Loucy (cell line): ENCODE results near the gene ADAMTS16.

ENCODE experiments used
- H2AFZ ChIP-seq: fragments of 200-600 bp; sonication (generic); 2 replicates; pipeline ENCODE4 v1.6.0; 2016; ENCODE audit warnings: antibody characterized with exemption, mild to moderate bottlenecking, low read length, moderate library complexity
- H3F3A ChIP-seq: fragments of 200-600 bp; 2 replicates; pipeline ENCODE4 v1.6.0; 2016; ENCODE audit warnings: antibody characterized with exemption, low read depth, mild to moderate bottlenecking
- H3K27me3 ChIP-seq: fragments of 200-600 bp; sonication (generic); 2 replicates; pipeline ENCODE4 v1.6.1; 2014; ENCODE audit warnings: low read length, mild to moderate bottlenecking; ENCODE audit not compliant: insufficient read depth, poor library complexity, severe bottlenecking
- H3K36me3 ChIP-seq: fragments of 200-600 bp; sonication (generic); 2 replicates; pipeline ENCODE4 v1.6.1; 2016; ENCODE audit warnings: low read length; ENCODE audit not compliant: insufficient read depth
- H3K4me1 ChIP-seq: fragments of 200-600 bp; sonication (generic); 2 replicates; pipeline ENCODE4 v1.5.1; 2014; ENCODE audit warnings: low read length, mild to moderate bottlenecking; ENCODE audit not compliant: insufficient read depth, poor library complexity, severe bottlenecking
- H3K4me2 ChIP-seq: fragments of 200-600 bp; sonication (generic); 2 replicates; pipeline ENCODE4 v1.6.0; 2014; ENCODE audit warnings: antibody characterized with exemption, low read length, low read depth, mild to moderate bottlenecking; ENCODE audit not compliant: poor library complexity, severe bottlenecking
- H3K4me3 ChIP-seq: fragments of 200-600 bp; sonication (generic); 2 replicates; pipeline ENCODE4 v1.5.1; 2014; ENCODE audit warnings: low read length, mild to moderate bottlenecking, mixed read lengths; ENCODE audit not compliant: poor library complexity, severe bottlenecking
- H3K79me2 ChIP-seq: fragments of 200-600 bp; sonication (generic); 2 replicates; pipeline ENCODE4 v1.6.1; 2014; ENCODE audit warnings: low read length; ENCODE audit not compliant: insufficient read depth
- H3K9ac ChIP-seq: fragments of 200-600 bp; sonication (generic); 2 replicates; pipeline ENCODE4 v1.6.0; 2014; ENCODE audit warnings: mild to moderate bottlenecking, low read depth, low read length, moderate library complexity; ENCODE audit not compliant: poor library complexity, severe bottlenecking
- H3K9me2 ChIP-seq: fragments of 200-600 bp; sonication (generic); replicated peaks from 2 replicates; pipeline ENCODE4 v1.6.1; 2016; ENCODE audit warnings: low read depth, low read length, mixed read lengths
- H3K9me3 ChIP-seq: fragments of 200-600 bp; sonication (generic); 2 replicates; pipeline ENCODE4 v1.6.1; 2014; ENCODE audit warnings: mild to moderate bottlenecking, antibody characterized with exemption, low read length, low read depth; ENCODE audit not compliant: insufficient read depth
- H4K20me1 ChIP-seq: fragments of 200-600 bp; sonication (generic); 2 replicates; pipeline ENCODE4 v1.6.0; 2014; ENCODE audit warnings: antibody characterized with exemption, low read length, mild to moderate bottlenecking; ENCODE audit not compliant: insufficient read depth, poor library complexity, severe bottlenecking
- EZH2phosphoT487 ChIP-seq: fragments of 200-600 bp; IDR thresholded peaks from 2 replicates; pipeline ENCODE4 v1.6.1; 2018; ENCODE audit warnings: antibody characterized with exemption, mild to moderate bottlenecking, moderate library complexity, borderline replicate concordance
- TF ChIP-seq, protein P1 (sequence below): fragments of 200-600 bp; sonication (generic); conservative IDR thresholded peaks from 2 replicates; pipeline ENCODE4 v1.5.1; 2014; ENCODE audit warnings: mild to moderate bottlenecking, antibody characterized with exemption, low read length

ADAMTS16 gene

DNA sequence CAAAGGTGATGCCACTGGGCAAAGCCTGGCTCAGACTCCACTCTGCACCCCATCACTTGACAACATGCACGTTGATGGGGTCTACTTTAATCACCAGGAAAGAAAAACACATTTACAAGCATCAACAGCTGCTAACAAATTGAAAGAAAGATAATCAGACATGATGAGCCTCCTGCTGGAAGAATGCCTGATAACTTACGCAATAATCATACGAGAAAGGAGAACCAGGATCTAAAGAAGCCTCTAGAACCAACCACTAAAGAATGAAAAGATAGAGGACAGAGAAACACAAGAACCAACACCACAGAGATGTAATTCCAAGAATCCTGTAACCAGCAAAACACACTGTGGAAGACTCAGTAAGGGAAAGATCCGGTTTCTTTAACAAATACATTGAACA is 162.1 kb downstream of the ADAMTS16 start:
- Histone ChIP-seq H3K4me2 (no peak overlapping the region), H3K79me2 (no peaks in the 10 kb centered on the region), H3K36me3 (no peaks in the 10 kb centered on the region), H3K9me2 (no peaks in the 10 kb centered on the region), H3K27me3 (no peaks in the 10 kb centered on the region), H3K4me3 (no peak overlapping the region), H3F3A (no peaks in the 10 kb centered on the region), H3K9me3 (no peaks in the 10 kb centered on the region), H4K20me1 (no peaks in the 10 kb centered on the region), H2AFZ (no peak overlapping the region), H3K4me1 (no peaks in the 10 kb centered on the region), H3K9ac (no peak overlapping the region)
- TF ChIP-seq EZH2phosphoT487 = no peak

DNA sequence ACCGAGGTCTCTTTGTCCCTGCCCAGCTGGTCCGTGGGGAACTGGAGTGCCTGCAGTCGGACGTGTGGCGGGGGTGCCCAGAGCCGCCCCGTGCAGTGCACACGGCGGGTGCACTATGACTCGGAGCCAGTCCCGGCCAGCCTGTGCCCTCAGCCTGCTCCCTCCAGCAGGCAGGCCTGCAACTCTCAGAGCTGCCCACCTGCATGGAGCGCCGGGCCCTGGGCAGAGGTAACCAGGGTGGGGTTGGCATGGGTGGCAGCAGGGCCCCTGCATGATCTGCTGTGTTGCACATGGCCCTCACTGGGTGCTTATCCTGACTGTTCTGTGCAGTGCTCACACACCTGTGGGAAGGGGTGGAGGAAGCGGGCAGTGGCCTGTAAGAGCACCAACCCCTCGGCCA is 163.1 kb downstream of the ADAMTS16 start:
- Histone ChIP-seq H3K4me2 (no peak overlapping the region), H3F3A (no peaks in the 10 kb centered on the region)

DNA sequence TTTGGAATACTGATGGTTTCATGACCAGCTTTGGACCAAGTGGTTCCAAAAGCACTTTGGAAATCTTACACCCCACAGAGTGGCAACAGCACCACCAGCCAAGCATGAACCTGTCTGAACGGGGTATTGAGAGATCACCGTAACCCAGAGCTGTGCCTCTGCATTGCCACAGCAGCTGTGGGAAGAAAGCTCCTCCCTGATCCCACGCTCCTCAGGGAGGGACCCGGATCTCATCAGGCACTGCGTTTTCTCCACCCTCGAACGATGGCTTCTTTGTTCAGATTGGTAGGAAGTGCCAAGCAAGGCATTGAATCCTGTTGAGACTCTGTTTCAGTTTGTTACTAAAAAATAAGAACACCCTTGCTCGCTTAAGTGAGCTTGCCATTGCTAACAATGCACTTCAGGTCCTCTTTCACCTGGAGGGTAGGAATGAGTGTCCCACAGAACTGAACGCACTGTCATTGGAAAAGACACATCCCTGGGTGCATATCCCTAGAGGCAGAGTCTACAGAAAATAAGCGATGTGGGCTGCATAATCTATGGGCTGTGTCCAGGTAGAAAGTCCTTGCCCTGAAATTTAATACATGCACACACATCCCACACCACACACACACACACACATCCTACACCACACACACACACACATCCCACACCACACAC is 164.4 kb downstream of the ADAMTS16 start:
- Histone ChIP-seq H3K4me2 (no peak overlapping the region), H3F3A (no peaks in the 10 kb centered on the region), H3K4me3 (no peak overlapping the region), H3K27me3 (no peaks in the 10 kb centered on the region), H4K20me1 (no peaks in the 10 kb centered on the region), H2AFZ (no peak overlapping the region), H3K36me3 (no peaks in the 10 kb centered on the region), H3K4me1 (no peaks in the 10 kb centered on the region), H3K9me3 (peaks cover 3% of the 10 kb centered on the region; the same call in 1 of the 2 replicates), H3K9ac (no peak overlapping the region), H3K9me2 (no peaks in the 10 kb centered on the region), H3K79me2 (no peaks in the 10 kb centered on the region)
- TF ChIP-seq EZH2phosphoT487 = no peak
- TF ChIP-seq, protein P1, sequence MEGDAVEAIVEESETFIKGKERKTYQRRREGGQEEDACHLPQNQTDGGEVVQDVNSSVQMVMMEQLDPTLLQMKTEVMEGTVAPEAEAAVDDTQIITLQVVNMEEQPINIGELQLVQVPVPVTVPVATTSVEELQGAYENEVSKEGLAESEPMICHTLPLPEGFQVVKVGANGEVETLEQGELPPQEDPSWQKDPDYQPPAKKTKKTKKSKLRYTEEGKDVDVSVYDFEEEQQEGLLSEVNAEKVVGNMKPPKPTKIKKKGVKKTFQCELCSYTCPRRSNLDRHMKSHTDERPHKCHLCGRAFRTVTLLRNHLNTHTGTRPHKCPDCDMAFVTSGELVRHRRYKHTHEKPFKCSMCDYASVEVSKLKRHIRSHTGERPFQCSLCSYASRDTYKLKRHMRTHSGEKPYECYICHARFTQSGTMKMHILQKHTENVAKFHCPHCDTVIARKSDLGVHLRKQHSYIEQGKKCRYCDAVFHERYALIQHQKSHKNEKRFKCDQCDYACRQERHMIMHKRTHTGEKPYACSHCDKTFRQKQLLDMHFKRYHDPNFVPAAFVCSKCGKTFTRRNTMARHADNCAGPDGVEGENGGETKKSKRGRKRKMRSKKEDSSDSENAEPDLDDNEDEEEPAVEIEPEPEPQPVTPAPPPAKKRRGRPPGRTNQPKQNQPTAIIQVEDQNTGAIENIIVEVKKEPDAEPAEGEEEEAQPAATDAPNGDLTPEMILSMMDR = no peak

More for the DNA sequence above, 163.1 kb downstream of the ADAMTS16 start:
- Histone ChIP-seq H3K36me3 (no peaks in the 10 kb centered on the region), H2AFZ (no peak overlapping the region), H3K9me2 (no peaks in the 10 kb centered on the region), H4K20me1 (no peaks in the 10 kb centered on the region), H3K79me2 (no peaks in the 10 kb centered on the region), H3K4me3 (no peak overlapping the region), H3K9ac (no peak overlapping the region), H3K9me3 (peaks cover 3% of the 10 kb centered on the region; the same call in 1 of the 2 replicates), H3K4me1 (no peaks in the 10 kb centered on the region), H3K27me3 (no peaks in the 10 kb centered on the region)
- TF ChIP-seq, protein P1 = no peak
- no peak for TF ChIP-seq EZH2phosphoT487

DNA sequence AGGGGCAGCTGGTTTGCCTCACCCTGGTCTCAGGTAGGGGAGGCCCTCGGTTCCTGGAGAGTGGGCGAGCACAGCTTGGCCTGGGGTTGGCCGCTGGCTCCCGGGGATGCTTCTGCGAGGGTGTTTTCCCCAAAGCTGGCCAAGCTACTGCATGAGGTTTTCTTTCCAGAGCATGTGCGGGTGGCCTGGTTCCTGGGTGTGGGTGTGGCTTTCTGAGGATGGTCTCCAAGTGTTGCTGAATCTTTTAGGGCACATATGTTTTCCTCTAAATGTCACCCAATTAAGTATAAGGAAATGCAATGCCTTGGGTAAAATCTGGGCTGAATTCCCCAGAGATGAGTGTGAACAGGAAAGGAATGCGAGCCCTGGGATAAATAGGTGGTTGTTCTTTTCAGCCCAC is 166.6 kb downstream of the ADAMTS16 start:
- no peaks in the 10 kb centered on the region for H3K36me3 ChIP-seq
- no peaks in the 10 kb centered on the region for H3K79me2 ChIP-seq
- H3K4me3 ChIP-seq = no peak overlapping the region
- no peaks in the 10 kb centered on the region for H3K27me3 ChIP-seq
- no peaks in the 10 kb centered on the region for H3F3A ChIP-seq
- TF ChIP-seq EZH2phosphoT487 = no peak
- TF ChIP-seq, protein P1 = no peak
- H4K20me1 ChIP-seq = no peaks in the 10 kb centered on the region
- no peak overlapping the region for H3K9ac ChIP-seq
- H3K4me2 ChIP-seq = no peak overlapping the region
- H3K9me2 ChIP-seq = no peaks in the 10 kb centered on the region
- no peak overlapping the region for H2AFZ ChIP-seq
- H3K9me3 ChIP-seq = peaks cover 3% of the 10 kb centered on the region; the same call in 1 of the 2 replicates
- no peaks in the 10 kb centered on the region for H3K4me1 ChIP-seq
